ENCODE data around the gene RNF138. TPM values are rescaled to one million over a fixed set of nuclear protein-coding genes. Genes with fewer than 3 reads are reported as not detected.
"Not testable (repeated sequence)": the region's sequence is repeated elsewhere in the genome, so short reads cannot be mapped to it uniquely, and the experiment has no call there.

RNF138 gene
- total and polyA plus RNA-seq, 2 donors = 23.5 to 35.4 TPM

- Histone ChIP-seq H3K4me3 (ENCODE audit: low read depth, low read length) (no peak overlapping the region), H3K4me1 (ENCODE audit: insufficient read depth) (no peaks in the 10 kb centered on the region), H3K27ac (ENCODE audit: low read depth) (no peak overlapping the region), H3K36me3 (ENCODE audit: insufficient read depth) (no peaks in the 10 kb centered on the region)
- WGBS = 93% methylated on average over 6 of the region's 6 CpGs
- DNase-seq (ENCODE audit: extremely low spot score) = no peak
These were observed 4.8 kb upstream of the RNF138 start for GRCh38 chr18:32086881-32087280.

GRCh38 chr18:32090831-32091230, 843 bp upstream of the RNF138 start:
- WGBS = 95% methylated on average over 16 of the region's 16 CpGs
- not testable (repeated sequence) for H3K27ac ChIP-seq (ENCODE audit: low read depth); H3K4me3 ChIP-seq (ENCODE audit: low read depth, low read length); DNase-seq (ENCODE audit: extremely low spot score); H3K36me3 ChIP-seq (ENCODE audit: insufficient read depth); H3K4me1 ChIP-seq (ENCODE audit: insufficient read depth)

- peak overlapping the region; percentile 99 for H3K27ac ChIP-seq (ENCODE audit: low read depth)
- 40% methylated on average over 7 of the region's 7 CpGs for WGBS
- no peak for DNase-seq (ENCODE audit: extremely low spot score)
- peak overlapping the region; percentile 79 for H3K4me3 ChIP-seq (ENCODE audit: low read depth, low read length)
- H3K36me3 ChIP-seq (ENCODE audit: insufficient read depth) = no peaks in the 10 kb centered on the region
- H3K4me1 ChIP-seq (ENCODE audit: insufficient read depth) = no peaks in the 10 kb centered on the region
These were observed 350 bp upstream of the RNF138 start for GRCh38 chr18:32091325-32091723.

- DNase-seq (ENCODE audit: extremely low spot score) = peak; percentile 89
- Histone ChIP-seq H3K27ac (ENCODE audit: low read depth) (peak overlapping the region; percentile 99), H3K4me3 (ENCODE audit: low read depth, low read length) (peak overlapping the region; percentile 85), H3K36me3 (ENCODE audit: insufficient read depth) (no peaks in the 10 kb centered on the region), H3K4me1 (ENCODE audit: insufficient read depth) (no peaks in the 10 kb centered on the region)
- under 1% methylated on average over 77 of the region's 77 CpGs for WGBS
These were observed 888 bp downstream of the RNF138 start for GRCh38 chr18:32092422-32093101.

- peak; percentile 36 for DNase-seq (ENCODE audit: extremely low spot score)
- no peaks in the 10 kb centered on the region for H3K4me1 ChIP-seq (ENCODE audit: insufficient read depth)
- WGBS = under 1% methylated on average over 32 of the region's 32 CpGs
These were observed 1.4 kb downstream of the RNF138 start for GRCh38 chr18:32093102-32093511.

GRCh38 chr18:32093523-32093922, 1.8 kb downstream of the RNF138 start:
- no peaks in the 10 kb centered on the region for H3K36me3 ChIP-seq (ENCODE audit: insufficient read depth)
- H3K4me1 ChIP-seq (ENCODE audit: insufficient read depth) = no peaks in the 10 kb centered on the region
- WGBS = 7% methylated on average over 7 of the region's 7 CpGs
- peak overlapping the region; percentile 85 for H3K4me3 ChIP-seq (ENCODE audit: low read depth, low read length)
- peak overlapping the region; percentile 93 for H3K27ac ChIP-seq (ENCODE audit: low read depth)
- no peak for DNase-seq (ENCODE audit: extremely low spot score)

More at GRCh38 chr18:32093102-32093511, 1.4 kb downstream of the RNF138 start:
- no peaks in the 10 kb centered on the region for H3K36me3 ChIP-seq (ENCODE audit: insufficient read depth)
- H3K4me3 ChIP-seq (ENCODE audit: low read depth, low read length) = peak overlapping the region; percentile 85
- peak overlapping the region; percentile 93 for H3K27ac ChIP-seq (ENCODE audit: low read depth)

- Histone ChIP-seq H3K27ac (ENCODE audit: low read depth) (no peak overlapping the region), H3K4me3 (ENCODE audit: low read depth, low read length) (no peak overlapping the region), H3K36me3 (ENCODE audit: insufficient read depth) (no peaks in the 10 kb centered on the region), H3K4me1 (ENCODE audit: insufficient read depth) (no peaks in the 10 kb centered on the region)
- WGBS = 84% methylated on average over 7 of the region's 7 CpGs
- no peak for DNase-seq (ENCODE audit: extremely low spot score)
These were observed 3.7 kb downstream of the RNF138 start for GRCh38 chr18:32095192-32095899.

GRCh38 chr18:32095900-32096229, 4.2 kb downstream of the RNF138 start:
- H3K4me1 ChIP-seq (ENCODE audit: insufficient read depth) = no peaks in the 10 kb centered on the region
- WGBS = 75% methylated on average over 4 of the region's 4 CpGs

GRCh38 chr18:32096946-32097345, 5.3 kb downstream of the RNF138 start:
- DNase-seq (ENCODE audit: extremely low spot score) = no peak
- Histone ChIP-seq H3K36me3 (ENCODE audit: insufficient read depth) (no peaks in the 10 kb centered on the region), H3K4me1 (ENCODE audit: insufficient read depth) (no peaks in the 10 kb centered on the region), H3K27ac (ENCODE audit: low read depth) (no peak overlapping the region), H3K4me3 (ENCODE audit: low read depth, low read length) (no peak overlapping the region)
- 89% methylated on average over 2 of the region's 2 CpGs for WGBS

More at GRCh38 chr18:32095900-32096229, 4.2 kb downstream of the RNF138 start:
- DNase-seq (ENCODE audit: extremely low spot score) = no peak
- Histone ChIP-seq H3K4me3 (ENCODE audit: low read depth, low read length) (no peak overlapping the region), H3K27ac (ENCODE audit: low read depth) (no peak overlapping the region), H3K36me3 (ENCODE audit: insufficient read depth) (no peaks in the 10 kb centered on the region)

- no peak overlapping the region for H3K27ac ChIP-seq (ENCODE audit: low read depth)
- 85% methylated on average over 2 of the region's 2 CpGs for WGBS
- no peak overlapping the region for H3K4me3 ChIP-seq (ENCODE audit: low read depth, low read length)
- no peaks in the 10 kb centered on the region for H3K4me1 ChIP-seq (ENCODE audit: insufficient read depth)
- H3K36me3 ChIP-seq (ENCODE audit: insufficient read depth) = no peaks in the 10 kb centered on the region
- no peak for DNase-seq (ENCODE audit: extremely low spot score)
These were observed 12.8 kb downstream of the RNF138 start for GRCh38 chr18:32104516-32104915.

GRCh38 chr18:32110005-32110404, 18.3 kb downstream of the RNF138 start:
- Histone ChIP-seq H3K27ac (ENCODE audit: low read depth) (no peak overlapping the region), H3K4me1 (ENCODE audit: insufficient read depth) (no peaks in the 10 kb centered on the region), H3K4me3 (ENCODE audit: low read depth, low read length) (no peak overlapping the region), H3K36me3 (ENCODE audit: insufficient read depth) (no peaks in the 10 kb centered on the region)
- DNase-seq (ENCODE audit: extremely low spot score) = no peak
- WGBS = 94% methylated on average over 3 of the region's 3 CpGs

- Histone ChIP-seq H3K27ac (ENCODE audit: low read depth) (no peak overlapping the region), H3K4me1 (ENCODE audit: insufficient read depth) (no peaks in the 10 kb centered on the region), H3K4me3 (ENCODE audit: low read depth, low read length) (no peak overlapping the region), H3K36me3 (ENCODE audit: insufficient read depth) (peaks cover 2% of the 10 kb centered on the region)
- DNase-seq (ENCODE audit: extremely low spot score) = no peak
- 84% methylated on average over 3 of the region's 3 CpGs for WGBS
These were observed 20.0 kb downstream of the RNF138 start for GRCh38 chr18:32111706-32112105.

- Histone ChIP-seq H3K4me3 (ENCODE audit: low read depth, low read length) (no peak overlapping the region), H3K27ac (ENCODE audit: low read depth) (no peak overlapping the region), H3K36me3 (ENCODE audit: insufficient read depth) (peaks cover 2% of the 10 kb centered on the region), H3K4me1 (ENCODE audit: insufficient read depth) (no peaks in the 10 kb centered on the region)
- 88% methylated on average over 4 of the region's 4 CpGs for WGBS
- no peak for DNase-seq (ENCODE audit: extremely low spot score)
These were observed 21.2 kb downstream of the RNF138 start for GRCh38 chr18:32112826-32113225.

GRCh38 chr18:32114293-32114942, 22.7 kb downstream of the RNF138 start:
- no peak overlapping the region for H3K4me3 ChIP-seq (ENCODE audit: low read depth, low read length)
- H3K27ac ChIP-seq (ENCODE audit: low read depth) = no peak overlapping the region
- H3K36me3 ChIP-seq (ENCODE audit: insufficient read depth) = peaks cover 2% of the 10 kb centered on the region
- H3K4me1 ChIP-seq (ENCODE audit: insufficient read depth) = no peaks in the 10 kb centered on the region
- DNase-seq (ENCODE audit: extremely low spot score) = no peak
- 93% methylated on average over 4 of the region's 4 CpGs for WGBS

Measured in urinary bladder (tissue), 4 donors.